T-helper 1 cell (primary cell): Measurements from ENCODE around the gene ASAP2.
"Not testable (repeated sequence)": the region's sequence is repeated elsewhere in the genome, so short reads cannot be mapped to it uniquely, and the experiment has no call there.

Source experiments
- DNase-seq, 5 donors: peaks; one replicate each; pipeline ENCODE4 v3.0.0-alpha.2; 2012 to 2020

The ASAP2 gene

DNA sequence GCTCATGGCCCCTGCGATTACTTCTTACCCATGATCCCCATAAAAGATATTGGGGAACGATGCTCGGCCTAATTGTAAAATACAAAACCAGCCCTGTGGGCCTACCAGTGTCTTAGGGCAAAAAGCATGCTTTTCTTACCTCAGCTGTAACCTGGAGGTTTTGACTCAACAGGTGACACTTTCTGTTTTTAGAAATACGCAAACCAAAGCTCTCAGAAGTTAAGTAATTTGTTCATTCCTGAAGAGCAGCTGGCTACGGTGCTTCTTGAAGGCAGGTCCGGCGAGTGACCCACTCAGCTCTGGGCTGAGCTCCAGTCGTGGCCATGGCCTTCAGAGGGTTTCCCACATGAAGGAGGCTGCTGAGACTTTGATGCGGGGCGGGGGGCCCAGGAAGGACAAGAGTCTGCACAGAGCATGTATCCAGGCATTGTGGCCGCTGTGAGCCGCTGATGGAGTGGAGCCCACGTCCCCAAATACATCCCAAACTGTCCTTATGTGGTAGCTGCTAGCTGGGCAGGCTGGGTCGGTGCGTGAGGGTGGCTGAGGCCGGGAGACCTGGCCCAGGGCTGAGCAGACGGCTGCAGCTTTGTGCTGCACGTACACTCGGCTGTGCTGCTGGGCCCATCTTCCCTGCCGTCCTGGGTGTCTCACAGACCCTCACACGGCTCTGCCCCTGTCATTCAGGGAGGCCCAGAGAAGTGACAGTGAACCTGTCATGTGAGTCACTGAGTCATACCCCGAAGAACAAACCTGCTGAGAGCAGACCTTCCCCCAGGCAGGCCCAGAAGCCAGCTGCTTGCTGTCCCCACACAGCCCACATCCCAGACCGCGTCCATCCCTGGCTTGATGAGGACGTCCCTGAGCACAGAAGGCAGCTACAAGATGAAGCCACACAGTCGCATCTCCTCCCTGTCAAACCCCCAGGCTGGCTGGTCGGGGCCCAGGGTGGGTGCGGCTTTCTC lies 182.6 kb downstream of the ASAP2 start:
- no peak for DNase-seq

DNA sequence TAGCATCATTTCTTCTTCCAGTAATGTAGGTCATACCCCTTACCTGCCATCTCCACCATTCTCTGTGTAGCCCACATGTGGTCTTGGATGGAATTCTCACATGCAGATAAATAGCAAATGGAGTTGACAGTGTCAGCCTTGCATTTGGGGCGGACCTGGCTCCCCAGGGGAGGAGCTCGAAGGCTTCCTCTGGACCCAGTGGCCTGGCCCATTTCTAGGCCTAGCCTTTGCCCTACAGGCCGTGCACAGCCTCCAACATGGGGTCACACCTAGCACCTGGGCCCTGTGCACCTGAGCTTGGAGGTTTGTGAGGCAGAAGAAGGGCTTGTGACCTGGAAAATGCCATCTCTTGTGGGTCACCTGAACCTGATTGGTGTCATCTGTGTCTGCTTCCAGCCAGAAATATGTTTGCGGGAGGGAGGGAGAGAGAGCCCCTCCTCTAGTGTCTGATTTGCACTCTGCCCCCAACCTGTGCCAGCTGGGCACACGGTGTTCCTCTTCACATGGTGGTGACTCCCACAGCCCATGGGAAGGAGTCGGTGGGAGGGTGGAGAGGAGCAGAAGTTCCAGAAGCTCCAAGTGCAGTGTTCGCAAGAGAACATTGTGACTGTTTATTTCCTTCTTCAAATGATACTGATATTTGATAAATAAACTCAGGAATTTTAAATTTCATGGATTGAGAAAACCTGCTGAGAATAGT lies 183.7 kb downstream of the ASAP2 start:
- no peak for DNase-seq

DNA sequence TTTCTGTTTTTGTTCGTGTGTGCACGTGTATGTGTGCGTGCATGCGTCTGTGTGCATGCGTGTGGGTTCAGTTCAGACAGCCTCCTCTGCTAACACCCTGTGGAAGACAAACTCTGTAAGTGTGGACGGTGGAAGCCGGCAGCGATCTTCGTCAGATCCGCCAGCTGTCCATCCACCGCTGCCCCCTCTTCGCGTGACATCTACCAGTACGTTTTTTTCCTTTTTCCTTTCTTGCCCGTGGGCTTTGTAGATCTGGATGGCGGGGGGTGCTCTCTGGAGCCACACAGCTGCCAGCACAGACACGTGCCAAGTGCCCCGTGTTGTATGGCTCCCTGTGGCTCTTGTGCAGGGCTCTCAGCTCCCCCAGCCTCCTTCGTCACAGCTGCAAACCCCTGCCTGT lies 184.4 kb downstream of the ASAP2 start:
- no peak for DNase-seq

DNA sequence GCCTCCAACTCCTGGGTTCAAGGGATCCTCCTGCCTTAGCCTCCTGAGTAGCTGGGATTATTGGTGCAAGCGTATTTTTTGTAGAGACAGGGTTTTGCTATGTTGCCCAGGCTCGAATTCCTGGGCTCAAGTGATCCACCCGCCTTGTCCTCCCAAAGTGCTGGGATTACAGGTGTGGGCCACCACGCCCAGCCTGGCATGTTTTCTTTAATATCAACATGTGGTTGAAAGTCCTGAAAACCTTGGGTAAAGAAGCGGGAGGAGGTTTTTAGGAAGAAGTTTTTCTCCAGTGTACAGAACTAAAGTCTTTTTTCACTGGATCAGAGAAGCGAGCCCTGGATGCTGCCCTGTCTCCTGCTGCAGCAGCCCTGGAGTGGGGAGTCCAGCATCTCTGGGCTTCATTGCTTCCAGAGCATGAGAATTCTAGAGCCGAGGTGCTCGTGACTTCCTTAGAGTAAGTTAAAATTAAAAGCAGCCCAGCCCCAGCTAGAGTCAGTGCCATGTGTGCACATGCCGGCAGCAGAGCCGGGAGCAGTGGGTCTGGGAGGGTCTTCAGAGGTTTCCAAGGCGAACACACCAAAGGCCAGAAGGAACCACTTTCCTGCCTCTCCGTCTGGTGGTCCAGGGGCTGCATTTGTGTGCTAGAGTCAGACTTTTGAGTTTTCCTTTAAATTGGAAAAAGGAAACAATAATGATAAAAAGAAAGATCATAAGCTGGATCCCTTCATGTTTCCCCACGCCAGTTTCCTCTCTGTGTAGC lies 185.5 kb downstream of the ASAP2 start:
- no peak for DNase-seq

DNA sequence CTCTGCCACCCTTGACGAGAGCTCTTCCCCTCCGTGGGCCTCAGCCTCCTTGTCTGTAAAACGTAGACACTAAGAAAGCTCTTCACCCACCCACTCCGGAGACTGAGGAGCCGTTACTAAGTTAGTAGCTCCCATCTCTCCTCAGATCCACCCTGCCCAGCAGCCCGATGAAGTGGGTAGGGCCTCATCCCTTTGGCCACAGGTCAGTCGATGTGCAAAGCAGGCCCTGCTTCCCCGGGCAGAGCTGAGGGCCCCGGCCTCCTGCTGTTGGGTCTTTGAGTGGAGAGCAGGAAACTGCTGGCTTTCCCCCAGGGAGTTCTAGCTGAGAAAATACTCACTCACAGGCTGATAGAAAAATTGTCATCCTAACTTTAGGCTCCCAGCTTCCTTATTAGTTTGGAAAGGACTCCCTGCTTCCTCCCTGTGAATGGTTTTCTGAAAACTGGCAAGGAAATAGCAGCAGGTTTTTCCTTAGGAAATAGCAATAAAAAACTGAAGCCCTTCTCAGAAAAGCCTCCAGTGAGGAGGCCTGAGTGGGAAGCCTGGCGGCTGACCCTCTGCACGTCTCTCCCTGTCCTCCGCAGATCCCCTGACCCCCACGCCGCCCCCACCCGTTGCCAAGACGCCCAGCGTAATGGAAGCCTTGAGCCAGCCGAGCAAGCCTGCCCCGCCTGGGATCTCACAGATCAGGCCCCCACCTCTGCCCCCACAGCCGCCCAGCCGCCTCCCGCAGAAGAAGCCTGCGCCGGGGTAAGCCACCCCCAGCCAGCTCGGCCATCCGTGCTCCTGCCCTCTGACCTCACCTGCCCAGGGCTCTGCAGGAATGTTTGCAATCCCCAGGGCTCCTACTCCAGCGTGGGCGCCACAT lies 186.5 kb downstream of the ASAP2 start:
- no peak for DNase-seq

DNA sequence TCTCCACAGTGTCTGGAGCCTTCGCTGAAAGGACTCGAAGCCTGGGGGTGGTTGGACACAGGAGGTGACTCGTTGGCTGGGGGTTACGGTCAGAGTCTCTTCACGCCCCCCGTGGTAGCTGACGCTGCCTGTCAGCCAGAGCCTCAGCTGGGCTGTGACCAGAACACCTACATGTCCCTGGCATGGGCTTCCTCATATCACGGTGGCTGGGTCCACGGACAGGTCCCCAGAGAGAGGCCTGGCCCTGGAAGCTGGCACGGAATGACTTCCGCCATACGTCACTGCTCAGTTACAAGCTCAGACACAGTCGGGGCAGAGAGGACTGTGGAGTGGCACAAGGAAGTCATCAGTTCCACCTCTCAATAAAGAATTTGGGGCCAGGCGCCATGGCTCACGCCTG lies 188.2 kb downstream of the ASAP2 start:
- DNase-seq: no peak

DNA sequence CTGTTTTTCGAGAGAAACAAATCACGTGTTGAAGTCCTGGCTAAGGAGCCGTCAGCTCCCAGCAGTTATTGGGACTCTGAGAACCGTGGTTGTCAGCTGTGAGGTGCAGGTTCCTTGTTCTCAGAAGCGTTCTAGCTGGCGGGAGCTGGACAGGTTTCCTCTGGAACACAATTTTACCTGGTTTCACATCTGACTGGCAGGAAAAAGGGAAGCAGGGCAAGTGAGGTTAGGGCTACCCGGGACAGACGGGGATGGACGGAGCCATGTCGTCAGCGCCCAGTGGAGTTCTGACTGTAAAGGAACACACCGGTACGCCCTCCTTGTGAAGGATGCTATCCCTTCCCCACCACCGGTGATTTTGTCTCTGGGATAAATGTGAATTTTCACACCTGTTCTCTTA lies 190.6 kb downstream of the ASAP2 start:
- no peak for DNase-seq

DNA sequence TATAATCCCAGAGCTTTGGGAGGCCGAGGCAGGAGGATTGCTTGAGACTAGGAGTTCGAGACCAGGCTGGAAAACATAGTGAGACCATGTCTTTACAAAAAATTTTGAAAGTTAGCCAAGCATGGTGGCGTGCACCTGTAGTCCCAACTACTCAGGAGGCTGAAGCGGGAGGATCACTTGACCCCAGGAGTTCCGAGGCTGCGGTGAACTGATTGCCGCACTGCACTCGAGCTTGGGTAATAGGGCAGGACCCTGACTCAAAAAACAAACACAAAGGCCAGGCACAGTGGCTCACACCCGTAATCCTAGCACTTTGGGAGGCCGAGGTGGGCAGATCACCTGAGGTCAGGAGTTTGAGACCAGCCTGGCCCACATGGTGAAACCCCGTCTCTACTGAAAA lies 191.6 kb downstream of the ASAP2 start:
- not testable (repeated sequence) for DNase-seq

DNA sequence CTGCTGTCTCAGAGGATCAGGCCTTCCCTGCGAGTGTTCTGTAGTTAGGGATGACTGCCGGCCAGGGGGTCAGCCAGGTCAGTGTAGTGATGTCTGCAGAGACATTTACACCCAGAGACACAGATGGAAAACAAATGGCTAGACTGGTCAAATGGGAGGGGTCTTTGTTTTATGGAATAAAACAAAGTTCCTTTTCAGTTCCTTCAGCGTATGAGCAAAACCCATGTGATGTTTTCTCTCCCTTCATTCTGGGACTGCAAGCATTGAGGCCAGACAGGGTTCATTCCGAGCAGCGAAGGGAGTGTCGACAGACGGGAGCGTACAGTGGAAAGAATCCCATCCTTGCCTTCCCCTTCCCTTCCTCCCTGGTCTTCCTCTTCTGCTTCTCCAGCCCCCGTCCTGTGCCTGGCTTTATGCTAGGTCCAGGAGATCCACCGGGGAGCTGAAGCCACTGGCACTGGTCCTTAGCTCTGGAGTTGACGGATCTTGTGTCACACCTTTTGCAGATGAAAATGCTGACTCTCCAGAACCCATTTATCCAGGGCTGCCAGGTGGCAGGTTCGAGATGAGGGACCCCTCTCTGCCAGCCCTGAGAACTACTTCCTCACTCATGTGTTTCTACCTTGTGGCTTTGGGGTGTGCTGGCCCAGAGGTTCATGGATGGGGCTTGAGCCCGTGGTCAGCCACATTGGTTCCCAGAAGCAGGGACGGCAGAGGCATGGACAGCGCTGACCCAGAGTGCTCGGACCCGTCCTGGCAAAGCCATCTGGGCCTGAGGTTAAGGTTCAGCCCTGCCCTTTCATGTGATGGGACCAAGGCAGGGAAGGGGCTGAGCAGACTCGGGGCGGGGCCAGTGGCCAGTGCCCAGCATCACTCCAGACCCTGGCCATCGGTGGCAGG lies 192.5 kb downstream of the ASAP2 start:
- DNase-seq: no peak

DNA sequence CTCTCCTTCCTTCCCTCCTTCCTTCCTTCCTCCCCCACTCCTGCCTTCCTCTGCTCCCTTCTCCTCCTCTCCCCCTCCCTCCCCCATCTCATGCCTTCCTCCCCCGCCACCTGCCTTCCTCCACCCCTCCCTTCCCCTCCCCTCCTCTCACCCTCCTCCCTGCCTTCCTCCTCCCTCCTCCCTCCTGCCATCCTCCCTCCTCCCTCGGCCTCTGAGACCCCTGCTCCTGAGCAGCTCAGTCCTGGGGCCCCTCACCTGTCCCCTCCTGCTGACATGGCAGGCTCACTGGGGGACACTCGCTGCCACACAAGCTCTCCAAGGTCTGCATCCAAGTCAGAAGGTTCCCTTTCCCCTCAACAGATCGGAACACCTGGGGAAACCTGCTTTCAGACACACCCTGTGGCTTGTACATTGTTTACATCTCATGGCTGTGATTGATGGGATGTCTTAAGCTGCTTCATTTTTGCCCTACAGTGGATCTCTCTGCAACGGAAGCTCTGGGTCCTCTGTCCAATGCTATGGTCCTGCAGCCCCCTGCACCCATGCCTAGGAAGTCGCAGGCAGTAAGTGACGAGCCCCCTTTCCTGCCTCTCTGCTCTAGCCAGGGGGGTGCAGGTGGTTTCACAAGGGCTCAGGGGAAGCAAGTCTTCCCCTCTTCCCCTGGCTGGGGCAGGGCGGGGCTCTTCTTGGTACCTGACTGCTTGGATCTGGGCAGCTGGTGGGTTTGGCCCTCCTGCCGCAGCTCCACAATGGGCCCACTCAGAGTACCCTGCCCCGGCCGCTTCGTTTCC lies 193.9 kb downstream of the ASAP2 start:
- no peak for DNase-seq

DNA sequence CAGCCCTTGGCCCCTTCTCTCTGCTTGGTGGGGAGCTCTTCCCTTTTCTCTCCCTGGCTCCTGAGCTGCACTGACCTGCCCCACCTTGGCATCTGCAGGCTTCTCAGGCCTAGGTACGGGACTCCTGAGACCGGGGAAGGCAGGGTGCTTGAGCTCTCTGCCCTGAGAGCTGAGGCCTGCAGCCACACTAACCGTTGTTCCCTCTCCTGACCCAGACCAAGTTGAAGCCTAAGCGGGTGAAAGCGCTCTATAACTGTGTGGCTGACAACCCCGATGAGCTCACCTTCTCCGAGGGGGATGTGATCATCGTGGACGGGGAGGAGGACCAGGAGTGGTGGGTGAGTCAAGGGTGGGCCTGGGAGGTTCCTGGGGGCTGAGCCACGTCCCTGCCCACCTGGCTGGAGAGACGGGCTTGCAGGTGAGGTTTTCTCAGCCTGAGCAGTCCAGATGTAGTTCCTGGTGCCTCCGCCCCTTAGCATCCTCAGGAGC lies 194.5 kb downstream of the ASAP2 start:
- no peak for DNase-seq

DNA sequence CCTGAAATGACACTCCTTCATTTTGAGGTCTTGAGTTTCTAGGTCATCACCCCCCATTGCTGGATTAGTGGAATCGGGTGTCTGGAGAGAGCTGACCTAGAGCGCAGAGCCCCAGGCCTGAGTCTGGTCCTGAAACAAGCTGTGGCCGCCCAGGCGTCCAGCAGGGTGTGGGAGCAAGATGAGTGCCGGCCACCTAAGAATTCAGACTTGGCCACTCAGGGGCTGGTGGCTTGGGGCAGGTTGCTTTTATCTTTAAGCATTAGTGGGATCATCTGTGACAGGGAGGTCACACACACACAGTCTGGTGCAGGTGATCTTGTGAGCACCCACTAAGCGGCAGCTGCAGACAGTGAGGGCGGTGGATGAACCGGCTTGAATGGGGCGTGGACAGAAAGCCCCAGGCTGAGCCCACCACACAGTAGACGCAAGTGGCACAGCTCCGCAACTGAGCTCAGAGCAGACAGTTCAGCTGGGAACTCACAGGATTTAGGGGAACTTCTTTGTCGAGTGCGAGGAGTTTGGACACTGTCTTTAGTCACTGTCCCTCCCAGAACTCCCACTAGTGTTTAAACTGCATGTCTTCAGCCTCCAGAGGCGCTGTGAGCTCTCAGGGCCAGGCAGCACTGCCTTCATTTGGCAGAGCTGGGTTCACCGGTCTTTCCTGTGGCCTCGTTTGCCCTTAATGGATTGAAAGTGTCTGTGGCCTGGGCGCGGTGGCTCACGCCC lies 195.2 kb downstream of the ASAP2 start:
- DNase-seq: no peak

DNA sequence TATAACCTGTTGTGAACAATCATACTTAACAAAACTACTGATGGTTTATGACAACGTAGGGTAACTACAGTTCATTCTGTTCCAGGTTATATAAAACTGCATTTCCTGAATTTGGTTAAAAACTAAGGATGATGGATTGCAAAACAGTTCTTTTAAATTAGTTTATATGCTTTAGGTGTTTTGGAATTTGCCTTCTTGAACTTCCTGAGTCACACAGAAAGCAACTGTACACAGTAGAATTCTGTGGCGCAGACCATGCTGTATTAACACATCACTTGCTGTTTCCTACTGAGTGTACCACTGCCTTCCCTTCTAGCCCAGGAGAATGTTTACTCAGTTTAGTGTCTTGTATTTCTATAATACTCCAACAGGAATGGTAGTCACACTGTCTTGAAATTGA lies 197.3 kb downstream of the ASAP2 start:
- no peak for DNase-seq

DNA sequence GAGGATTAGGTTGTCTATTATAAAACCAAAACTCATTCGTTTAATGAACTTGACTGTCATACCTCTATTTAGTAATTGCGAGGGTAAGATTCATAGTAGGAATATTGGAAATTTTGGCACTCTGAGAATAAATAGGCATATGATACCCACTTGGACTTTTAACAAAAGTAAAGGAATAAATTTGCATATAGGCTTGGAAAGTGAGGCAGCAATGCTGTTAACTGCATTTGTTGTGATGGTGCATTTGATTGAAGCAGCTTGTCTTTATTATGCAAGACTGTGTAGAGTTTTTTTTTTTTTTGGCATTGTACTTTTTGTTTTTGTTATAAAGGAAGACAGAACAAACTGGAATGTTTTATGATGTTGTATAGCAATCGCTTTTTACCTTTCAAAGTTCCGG lies 197.8 kb downstream of the ASAP2 start:
- DNase-seq: no peak

DNA sequence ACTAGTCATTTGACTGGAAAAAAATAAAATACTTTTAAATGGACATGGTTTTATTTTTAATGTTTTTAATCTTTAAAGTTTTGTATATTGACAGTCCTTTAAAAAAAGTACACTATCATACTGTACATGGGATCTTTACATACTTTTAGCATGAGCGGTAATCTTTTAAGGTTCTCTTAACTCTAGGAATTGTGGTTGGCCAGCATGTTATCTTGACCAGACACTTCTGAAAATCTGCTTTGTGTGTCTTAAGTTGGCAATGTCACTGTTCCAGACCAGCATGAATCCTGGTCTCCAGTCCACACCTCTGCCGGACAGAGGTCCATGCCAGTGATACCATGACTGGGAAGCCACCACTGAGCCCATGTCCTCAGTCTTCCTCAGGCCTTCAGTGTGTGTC lies 199.0 kb downstream of the ASAP2 start:
- no peak for DNase-seq

DNA sequence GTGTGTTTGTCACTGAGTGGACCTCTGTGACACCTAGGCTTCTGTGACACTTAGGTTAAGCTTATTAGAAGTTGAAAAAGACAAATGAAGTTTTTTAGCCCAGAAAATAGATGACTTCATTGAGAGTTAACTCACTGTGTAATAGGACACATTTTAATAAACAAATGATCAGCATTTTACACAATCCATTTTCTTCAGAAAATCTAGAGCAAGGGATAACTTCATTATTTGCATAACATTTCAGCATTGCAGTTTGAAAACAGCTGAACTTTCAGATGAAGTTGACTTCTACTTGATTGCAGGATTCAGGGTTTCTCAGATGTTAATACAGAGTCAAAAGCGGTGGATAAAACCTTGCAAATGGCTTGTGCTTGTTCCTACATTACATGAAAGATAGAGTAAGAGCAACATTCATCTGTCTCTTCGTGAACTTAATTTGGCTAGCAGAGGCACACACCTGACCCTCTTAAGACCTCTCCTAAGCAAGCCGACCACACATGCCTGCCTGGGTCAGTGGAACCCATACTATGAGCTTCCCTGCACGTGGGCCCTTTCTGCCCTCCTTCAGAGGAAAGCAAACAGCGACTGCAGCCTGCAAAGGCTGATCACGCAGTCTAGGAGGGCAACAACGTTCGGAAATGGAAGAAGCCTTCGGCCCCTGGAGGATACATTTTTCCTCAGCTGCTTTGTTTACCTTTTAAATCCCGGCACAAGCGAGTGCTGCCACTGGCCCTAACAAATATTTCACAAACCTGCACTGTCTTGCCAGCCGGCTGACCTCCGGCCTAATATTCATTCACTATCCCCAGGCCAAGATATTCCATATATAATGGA lies 200.1 kb downstream of the ASAP2 start:
- DNase-seq: no peak

DNA sequence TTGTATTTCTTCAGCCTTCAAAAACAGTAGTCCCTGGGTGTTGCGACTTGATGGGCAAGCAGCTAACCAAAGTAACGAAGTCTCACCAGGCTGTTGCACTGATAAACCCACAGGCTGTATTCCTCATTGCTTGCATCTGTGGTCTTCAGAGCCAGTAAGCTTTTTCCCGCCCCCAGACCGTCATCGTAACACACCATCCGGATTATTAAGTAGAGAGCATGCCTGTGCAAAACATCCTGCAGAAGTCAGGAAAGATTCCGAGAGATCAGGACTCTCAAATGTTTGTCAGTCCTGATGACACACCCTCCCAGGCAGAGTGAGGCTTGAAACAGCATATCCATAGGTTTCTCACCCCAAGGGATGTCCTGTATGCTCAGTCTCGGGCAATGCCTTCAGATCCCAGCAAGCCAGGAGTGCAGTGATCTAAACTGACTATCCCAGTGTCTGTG lies 200.8 kb downstream of the ASAP2 start:
- no peak for DNase-seq

DNA sequence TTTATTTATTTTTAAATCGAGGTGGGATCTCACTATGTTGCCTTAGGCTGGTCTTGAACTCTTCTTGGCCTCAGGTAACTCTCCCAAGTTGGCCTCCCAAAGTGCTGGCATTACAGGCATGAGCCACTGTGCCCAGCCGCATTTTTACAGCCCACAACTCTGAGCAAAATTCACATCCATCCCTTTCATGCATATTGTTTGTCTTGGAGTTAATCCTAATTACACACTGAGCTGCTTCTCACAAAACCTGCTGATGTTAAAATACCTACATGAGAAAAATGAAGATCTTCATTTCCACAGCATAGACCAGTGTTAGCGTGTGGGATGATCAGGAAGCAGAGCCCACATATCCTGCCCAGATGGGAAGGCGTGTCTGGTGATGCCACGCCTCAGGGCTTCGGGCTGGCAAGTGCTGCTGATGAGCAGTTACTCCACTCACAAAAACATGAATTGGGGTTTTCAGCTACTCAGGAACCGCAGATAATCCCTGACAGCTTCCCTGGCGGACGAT lies 202.1 kb downstream of the ASAP2 start:
- no peak for DNase-seq
